Left hindlimb (tissue), 1 donor: ENCODE measurements around the gene N4BP3.

ENCODE experiments used
- DNase-seq: peaks from one replicate; pipeline ENCODE4 v3.0.0-alpha.2; 2018

Gene N4BP3

GRCh38 chr5:178104492-178104891 lies 8.8 kb upstream of the N4BP3 start:
- no peak for DNase-seq

- no peak for DNase-seq
Observed at GRCh38 chr5:178106086-178106485, 7.2 kb upstream of the N4BP3 start.

- no peak for DNase-seq
Observed at GRCh38 chr5:178106556-178107239, 6.6 kb upstream of the N4BP3 start.

GRCh38 chr5:178107756-178108310 lies 5.5 kb upstream of the N4BP3 start:
- DNase-seq = no peak

GRCh38 chr5:178108446-178108845 lies 4.9 kb upstream of the N4BP3 start:
- DNase-seq = no peak

GRCh38 chr5:178108966-178109365 lies 4.4 kb upstream of the N4BP3 start:
- DNase-seq = no peak

GRCh38 chr5:178110511-178110910 lies 2.8 kb upstream of the N4BP3 start:
- no peak for DNase-seq

- no peak for DNase-seq
Observed at GRCh38 chr5:178111925-178112324, 1.4 kb upstream of the N4BP3 start.

- DNase-seq = no peak
Observed at GRCh38 chr5:178112545-178112944, 787 bp upstream of the N4BP3 start.

- no peak for DNase-seq
Observed at GRCh38 chr5:178113841-178114324, 551 bp downstream of the N4BP3 start.

- no peak for DNase-seq
Observed at GRCh38 chr5:178114325-178115135, 1.2 kb downstream of the N4BP3 start.

GRCh38 chr5:178115136-178115813 lies 1.9 kb downstream of the N4BP3 start:
- DNase-seq = peak; percentile 72

GRCh38 chr5:178115814-178116142 lies 2.4 kb downstream of the N4BP3 start:
- DNase-seq = no peak

GRCh38 chr5:178116143-178116885 lies 3.0 kb downstream of the N4BP3 start:
- DNase-seq = no peak

- DNase-seq = no peak
Observed at GRCh38 chr5:178117923-178118701, 4.8 kb downstream of the N4BP3 start.

GRCh38 chr5:178119915-178120606 lies 6.7 kb downstream of the N4BP3 start:
- DNase-seq = no peak

GRCh38 chr5:178120607-178121357 lies 7.5 kb downstream of the N4BP3 start:
- DNase-seq = peak; percentile 84

GRCh38 chr5:178121391-178122276 lies 8.3 kb downstream of the N4BP3 start:
- DNase-seq = peak; percentile 86

GRCh38 chr5:178122346-178122745 lies 9.0 kb downstream of the N4BP3 start:
- no peak for DNase-seq
